Measurements from ENCODE around the gene SPON1. TPM values are rescaled to one million over a fixed set of nuclear protein-coding genes. Genes with fewer than 3 reads are reported as not detected.

Gene SPON1
- total RNA-seq, 1 experiment from 2014 or later, result not detected

- TF ChIP-seq EZH2phosphoT487 (IDR thresholded peaks at IDR 0.05; ENCODE audit: borderline replicate concordance, low read length) (no peak), EZH2 (IDR thresholded peaks at IDR 0.05; ENCODE audit: low read length, unreplicated experiment) (no peak)
- TF ChIP-seq, protein P1, sequence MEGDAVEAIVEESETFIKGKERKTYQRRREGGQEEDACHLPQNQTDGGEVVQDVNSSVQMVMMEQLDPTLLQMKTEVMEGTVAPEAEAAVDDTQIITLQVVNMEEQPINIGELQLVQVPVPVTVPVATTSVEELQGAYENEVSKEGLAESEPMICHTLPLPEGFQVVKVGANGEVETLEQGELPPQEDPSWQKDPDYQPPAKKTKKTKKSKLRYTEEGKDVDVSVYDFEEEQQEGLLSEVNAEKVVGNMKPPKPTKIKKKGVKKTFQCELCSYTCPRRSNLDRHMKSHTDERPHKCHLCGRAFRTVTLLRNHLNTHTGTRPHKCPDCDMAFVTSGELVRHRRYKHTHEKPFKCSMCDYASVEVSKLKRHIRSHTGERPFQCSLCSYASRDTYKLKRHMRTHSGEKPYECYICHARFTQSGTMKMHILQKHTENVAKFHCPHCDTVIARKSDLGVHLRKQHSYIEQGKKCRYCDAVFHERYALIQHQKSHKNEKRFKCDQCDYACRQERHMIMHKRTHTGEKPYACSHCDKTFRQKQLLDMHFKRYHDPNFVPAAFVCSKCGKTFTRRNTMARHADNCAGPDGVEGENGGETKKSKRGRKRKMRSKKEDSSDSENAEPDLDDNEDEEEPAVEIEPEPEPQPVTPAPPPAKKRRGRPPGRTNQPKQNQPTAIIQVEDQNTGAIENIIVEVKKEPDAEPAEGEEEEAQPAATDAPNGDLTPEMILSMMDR (conservative IDR thresholded peaks at IDR 0.05; ENCODE audit: low read depth, low read length), result no peak
- Histone ChIP-seq H3K4me2 (ENCODE audit: low read length) (no peak overlapping the region), H3K4me1 (ENCODE audit: insufficient read depth, low read length) (peaks cover 10% of the 10 kb centered on the region), H3K79me2 (ENCODE audit: low read length) (no peaks in the 10 kb centered on the region), H3K27ac (ENCODE audit: low read length) (no peak overlapping the region), H2AFZ (ENCODE audit: low read length) (no peak overlapping the region), H3K27me3 (ENCODE audit: low read length) (no peaks in the 10 kb centered on the region), H4K20me1 (ENCODE audit: low read length) (no peaks in the 10 kb centered on the region), H3K36me3 (ENCODE audit: low read depth, low read length) (no peaks in the 10 kb centered on the region), H3K9ac (ENCODE audit: low read length) (no peak overlapping the region), H3K9me3 (ENCODE audit: low read length) (no peaks in the 10 kb centered on the region), H3K4me3 (ENCODE audit: low read length) (no peak overlapping the region), H3F3A (ENCODE audit: low read length, unreplicated experiment) (no peaks in the 10 kb centered on the region), H3K9me2 (replicated peaks; ENCODE audit: low read length) (no peaks in the 10 kb centered on the region)
- ChIA-PET POLR2A (ENCODE audit: unreplicated experiment) (no interaction called here), CTCF (no interaction called here)
- ATAC-seq, result no peak
- DNase-seq, result no peak
- no TSS peak for BruUV-seq (replicated peaks)
- intact Hi-C loops (cut with micrococcal nuclease), result no loop called here
These were observed 165.2 kb downstream of the SPON1 start for GRCh38 chr11:14127679-14128078.

GRCh38 chr11:14132312-14132711 is 169.8 kb downstream of the SPON1 start:
- H3K36me3 ChIP-seq (ENCODE audit: low read depth, low read length), result no peaks in the 10 kb centered on the region
- H2AFZ ChIP-seq (ENCODE audit: low read length), result no peak overlapping the region
- no peak overlapping the region for H3K27ac ChIP-seq (ENCODE audit: low read length)
- no peak for TF ChIP-seq EZH2 (IDR thresholded peaks at IDR 0.05; ENCODE audit: low read length, unreplicated experiment)
- POLR2A ChIA-PET (ENCODE audit: unreplicated experiment), result no interaction called here
- intact Hi-C loops (cut with micrococcal nuclease), result no loop called here
- no peaks in the 10 kb centered on the region for H3K79me2 ChIP-seq (ENCODE audit: low read length)
- no peaks in the 10 kb centered on the region for H3K9me2 ChIP-seq (replicated peaks; ENCODE audit: low read length)
- DNase-seq, result no peak
- no peaks in the 10 kb centered on the region for H3K4me1 ChIP-seq (ENCODE audit: insufficient read depth, low read length)
- H3K4me2 ChIP-seq (ENCODE audit: low read length), result no peak overlapping the region
- no peaks in the 10 kb centered on the region for H3K9me3 ChIP-seq (ENCODE audit: low read length)
- no peaks in the 10 kb centered on the region for H4K20me1 ChIP-seq (ENCODE audit: low read length)
- no peak overlapping the region for H3K4me3 ChIP-seq (ENCODE audit: low read length)
- H3K9ac ChIP-seq (ENCODE audit: low read length), result no peak overlapping the region
- no peak for ATAC-seq
- H3K27me3 ChIP-seq (ENCODE audit: low read length), result no peaks in the 10 kb centered on the region
- BruUV-seq (replicated peaks), result no TSS peak
- CTCF ChIA-PET, result no interaction called here
- H3F3A ChIP-seq (ENCODE audit: low read length, unreplicated experiment), result no peaks in the 10 kb centered on the region

GRCh38 chr11:14133381-14133780 is 170.9 kb downstream of the SPON1 start:
- no peaks in the 10 kb centered on the region for H3K79me2 ChIP-seq (ENCODE audit: low read length)
- no peaks in the 10 kb centered on the region for H3K27me3 ChIP-seq (ENCODE audit: low read length)
- DNase-seq (no peak), ATAC-seq (no peak)
- H3K4me2 ChIP-seq (ENCODE audit: low read length), result no peak overlapping the region
- no peak overlapping the region for H3K4me3 ChIP-seq (ENCODE audit: low read length)
- no TSS peak for BruUV-seq (replicated peaks)
- TF ChIP-seq EZH2phosphoT487 (IDR thresholded peaks at IDR 0.05; ENCODE audit: borderline replicate concordance, low read length), result no peak
- TF ChIP-seq, protein P1 (conservative IDR thresholded peaks at IDR 0.05; ENCODE audit: low read depth, low read length), result no peak
- TF ChIP-seq EZH2 (IDR thresholded peaks at IDR 0.05; ENCODE audit: low read length, unreplicated experiment), result no peak
- CTCF ChIA-PET, result no interaction called here
- POLR2A ChIA-PET (ENCODE audit: unreplicated experiment), result no interaction called here
- H3F3A ChIP-seq (ENCODE audit: low read length, unreplicated experiment), result no peaks in the 10 kb centered on the region
- no peaks in the 10 kb centered on the region for H3K9me2 ChIP-seq (replicated peaks; ENCODE audit: low read length)
- no peaks in the 10 kb centered on the region for H3K9me3 ChIP-seq (ENCODE audit: low read length)
- no peak overlapping the region for H3K9ac ChIP-seq (ENCODE audit: low read length)
- no peaks in the 10 kb centered on the region for H3K36me3 ChIP-seq (ENCODE audit: low read depth, low read length)
- no peak overlapping the region for H3K27ac ChIP-seq (ENCODE audit: low read length)
- intact Hi-C loops (cut with micrococcal nuclease), result no loop called here
- H4K20me1 ChIP-seq (ENCODE audit: low read length), result no peaks in the 10 kb centered on the region
- H2AFZ ChIP-seq (ENCODE audit: low read length), result no peak overlapping the region
- H3K4me1 ChIP-seq (ENCODE audit: insufficient read depth, low read length), result no peaks in the 10 kb centered on the region
